SK-N-MC (cell line): ENCODE data around the gene RPUSD3.
"Not testable (repeated sequence)": the region's sequence is repeated elsewhere in the genome, so short reads cannot be mapped to it uniquely, and the experiment has no call there.

ENCODE experiments used
- EZH2 ChIP-seq: fragments of 200-600 bp; sonication (generic); IDR thresholded peaks from one replicate; pipeline ENCODE4 v1.6.1; 2017; ENCODE audit warnings: antibody characterized with exemption
- FOXP2 ChIP-seq: optimal IDR thresholded peaks from 2 replicates; pipeline ENCODE3; 2011; ENCODE audit warnings: mild to moderate bottlenecking, moderate library complexity; ENCODE audit not compliant: insufficient read depth; ENCODE audit errors: extremely low read length, control extremely low read depth
- POLR2AphosphoS5 ChIP-seq: IDR thresholded peaks from 2 replicates; pipeline ENCODE4 v1.6.1; 2012; ENCODE audit warnings: mild to moderate bottlenecking, low read depth, low read length, borderline replicate concordance

GRCh38 chr3:9851383-9851782 lies 7.6 kb upstream of the RPUSD3 start:
- TF ChIP-seq EZH2, POLR2AphosphoS5, FOXP2: not testable (repeated sequence)
